Activated CD4-positive, alpha-beta T cell treated with anti-CD3 and anti-CD28 coated beads for 1 hour (primary cell): ENCODE results near the gene ST6GAL1.
"Not testable (repeated sequence)": the region's sequence is repeated elsewhere in the genome, so short reads cannot be mapped to it uniquely, and the experiment has no call there.

Experiments used
- DNase-seq: peaks from one replicate; pipeline ENCODE4 v3.0.0-alpha.2; 2020

Gene ST6GAL1, protein sequence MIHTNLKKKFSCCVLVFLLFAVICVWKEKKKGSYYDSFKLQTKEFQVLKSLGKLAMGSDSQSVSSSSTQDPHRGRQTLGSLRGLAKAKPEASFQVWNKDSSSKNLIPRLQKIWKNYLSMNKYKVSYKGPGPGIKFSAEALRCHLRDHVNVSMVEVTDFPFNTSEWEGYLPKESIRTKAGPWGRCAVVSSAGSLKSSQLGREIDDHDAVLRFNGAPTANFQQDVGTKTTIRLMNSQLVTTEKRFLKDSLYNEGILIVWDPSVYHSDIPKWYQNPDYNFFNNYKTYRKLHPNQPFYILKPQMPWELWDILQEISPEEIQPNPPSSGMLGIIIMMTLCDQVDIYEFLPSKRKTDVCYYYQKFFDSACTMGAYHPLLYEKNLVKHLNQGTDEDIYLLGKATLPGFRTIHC

DNA sequence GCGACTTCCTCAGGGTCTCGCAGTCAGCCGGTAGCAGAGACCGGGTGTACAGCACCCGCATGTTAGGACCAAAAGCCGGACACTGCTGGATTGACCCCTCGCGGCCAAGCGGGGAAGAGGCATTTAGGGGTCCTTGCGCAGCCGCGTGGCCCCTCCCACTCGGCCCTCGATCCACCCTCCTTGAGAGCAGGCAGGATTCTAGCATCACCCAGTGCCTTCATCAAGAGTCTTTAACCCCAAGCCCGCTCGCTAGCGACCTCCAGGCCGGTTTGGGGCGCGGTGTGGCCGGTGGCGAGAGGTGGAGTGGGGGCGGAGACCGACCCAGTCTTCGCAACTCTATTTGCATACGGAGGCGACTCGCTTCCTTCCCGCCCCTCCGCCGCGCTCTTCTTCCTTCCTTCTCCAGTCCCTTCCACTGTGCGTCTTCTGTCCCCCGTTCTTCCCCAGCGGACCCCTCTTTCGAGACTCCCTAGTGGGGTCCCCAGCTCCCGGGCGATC lies at the start of gene ST6GAL1:
TSS of gene ST6GAL1 (plus strand) at position 384 of the 498 bp plus-strand sequence. CDS start 112,178 bp downstream, outside the sequence.
- peak; percentile 43 for DNase-seq

DNA sequence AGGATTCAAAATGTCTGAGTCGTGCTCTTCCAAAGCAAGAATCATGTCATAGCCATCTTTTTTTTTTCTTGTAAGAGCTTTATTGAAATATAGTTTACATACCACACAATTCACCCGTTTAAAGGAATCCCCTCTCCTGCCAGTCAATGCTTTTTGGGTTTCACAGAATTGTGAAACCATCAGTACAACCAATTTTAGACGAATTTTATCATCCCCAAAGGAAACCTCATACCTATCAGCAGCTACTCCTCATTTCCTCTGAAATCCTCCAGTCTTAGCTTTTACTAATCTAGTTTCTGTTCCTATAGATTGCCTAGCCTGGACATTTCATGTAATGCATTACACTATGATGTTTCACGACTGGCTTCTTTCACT lies 48.2 kb upstream of the ST6GAL1 start:
- no peak for DNase-seq

DNA sequence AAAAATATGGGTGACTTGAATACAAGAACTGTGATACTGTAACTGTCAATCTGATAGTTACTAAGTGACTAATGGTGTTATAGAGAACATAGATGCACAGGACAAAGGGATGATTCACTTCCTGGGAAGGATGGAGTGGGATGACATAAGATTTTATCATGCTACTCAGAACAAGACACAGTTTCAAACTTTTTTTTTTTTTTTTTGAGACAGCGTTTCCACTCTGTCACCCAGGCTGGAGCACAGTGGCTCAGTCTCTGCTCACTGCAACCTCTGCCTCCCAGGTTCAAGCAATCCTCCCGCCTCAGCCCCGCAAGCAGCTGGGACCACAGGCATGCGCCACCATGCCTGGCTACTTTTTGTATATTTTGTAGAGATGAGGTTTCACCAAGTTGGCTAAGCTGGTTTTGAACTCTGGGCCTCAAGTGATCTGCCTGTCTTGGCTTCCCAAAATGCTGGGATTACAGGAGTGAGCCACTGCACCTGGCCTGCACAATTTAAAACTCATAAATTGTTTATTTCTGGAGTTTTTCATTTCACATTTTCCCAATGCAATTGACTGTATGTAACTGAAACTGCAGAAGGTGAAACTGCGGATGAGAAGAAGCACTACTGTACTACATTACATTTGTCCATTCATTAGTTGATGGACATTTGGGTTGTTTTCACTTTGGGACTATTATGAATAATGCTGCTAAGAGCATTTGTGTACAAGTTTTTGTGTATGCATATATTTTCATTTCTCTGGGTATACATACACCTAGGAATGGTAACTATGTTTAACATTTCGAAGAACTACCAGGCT lies 47.2 kb upstream of the ST6GAL1 start:
- no peak for DNase-seq

DNA sequence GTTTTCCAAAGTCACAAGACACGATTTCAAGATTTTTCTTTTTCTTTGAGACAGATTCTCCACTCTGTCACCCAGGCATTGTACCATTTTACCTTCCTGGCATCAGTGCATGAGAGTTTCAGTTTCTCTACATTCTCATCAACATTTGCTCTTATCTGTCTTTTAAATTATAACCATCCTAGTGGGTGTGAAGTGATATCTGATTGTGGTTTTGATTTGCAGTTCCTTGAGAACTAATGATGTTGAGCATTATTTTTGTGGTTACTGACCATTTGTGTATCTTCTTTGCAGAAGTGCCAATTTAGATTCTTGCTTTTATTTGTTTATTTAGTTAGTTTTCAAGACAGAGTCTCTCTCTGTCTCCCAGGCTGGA lies 46.7 kb upstream of the ST6GAL1 start:
- DNase-seq = no peak

DNA sequence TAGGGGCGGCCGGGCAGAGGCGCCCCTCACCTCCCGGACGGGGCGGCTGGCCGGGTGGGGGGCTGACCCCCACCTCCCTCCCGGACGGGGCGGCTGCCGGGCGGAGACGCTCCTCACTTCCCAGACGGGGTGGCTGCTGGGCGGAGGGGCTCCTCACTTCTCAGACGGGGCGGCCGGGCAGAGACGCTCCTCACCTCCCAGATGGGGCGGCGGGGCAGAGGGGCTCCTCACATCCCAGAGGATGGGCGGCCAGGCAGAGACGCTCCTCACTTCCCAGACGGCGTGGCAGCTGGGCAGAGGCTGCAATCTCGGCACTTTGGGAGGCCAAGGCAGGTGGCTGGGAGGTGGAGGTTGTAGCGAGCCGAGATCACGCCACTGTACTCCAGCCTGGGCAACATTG lies 45.5 kb upstream of the ST6GAL1 start:
- DNase-seq = not testable (repeated sequence)

DNA sequence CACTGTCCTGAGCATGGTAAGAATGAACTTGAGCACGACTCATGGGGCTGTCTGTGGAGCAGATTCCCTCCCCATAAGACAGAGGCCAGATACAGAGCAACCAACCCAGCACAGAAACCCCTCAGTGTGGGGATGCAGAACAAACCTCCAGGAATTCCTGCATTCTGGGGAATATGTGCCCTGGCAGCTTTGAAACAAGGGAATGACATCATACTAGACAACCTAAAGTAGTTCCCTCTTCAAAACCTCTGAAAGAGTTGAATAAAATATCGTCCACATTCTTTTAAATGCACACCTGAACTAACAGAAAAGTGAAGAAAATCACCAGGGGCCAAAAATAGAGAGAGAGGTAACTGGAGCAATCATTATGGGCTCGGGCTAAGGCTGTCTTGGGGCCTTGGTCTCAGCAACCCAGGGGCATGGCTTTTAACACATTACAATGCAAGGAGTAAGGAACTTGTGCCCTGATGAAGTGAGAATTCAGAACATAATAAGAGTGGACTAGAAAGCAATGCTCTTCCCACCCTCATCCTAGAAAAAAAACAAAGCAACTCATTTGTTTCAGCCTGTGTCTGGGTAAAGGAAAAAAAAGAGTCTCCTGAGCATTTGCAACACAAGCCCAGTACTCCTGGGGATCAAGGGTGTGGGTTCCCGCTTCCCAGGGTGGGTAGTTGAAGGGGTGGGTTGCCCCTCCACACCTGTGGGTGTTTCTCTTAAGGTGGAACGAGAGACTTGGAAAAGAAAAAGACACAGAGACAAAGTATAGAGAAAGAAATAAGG lies 43.9 kb upstream of the ST6GAL1 start:
- no peak for DNase-seq

DNA sequence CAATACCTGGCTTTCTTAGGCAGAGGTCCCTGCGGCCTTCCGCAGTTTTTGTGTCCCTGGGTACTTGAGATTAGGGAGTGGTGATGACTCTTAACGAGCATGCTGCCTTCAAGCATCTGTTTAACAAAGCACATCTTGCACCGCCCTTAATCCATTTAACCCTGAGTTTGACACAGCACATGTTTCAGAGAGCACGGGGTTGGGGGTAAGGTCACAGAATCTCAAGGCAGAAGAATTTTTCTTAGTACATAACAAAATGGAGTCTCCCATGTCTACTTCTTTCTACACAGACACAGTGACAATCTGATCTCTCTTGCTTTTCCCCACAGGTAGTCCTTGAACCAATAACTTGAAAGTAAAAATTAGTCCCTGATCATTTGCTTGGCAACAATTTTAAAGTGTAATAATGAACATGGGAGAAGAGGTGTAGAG lies 42.8 kb upstream of the ST6GAL1 start:
- not testable (repeated sequence) for DNase-seq

DNA sequence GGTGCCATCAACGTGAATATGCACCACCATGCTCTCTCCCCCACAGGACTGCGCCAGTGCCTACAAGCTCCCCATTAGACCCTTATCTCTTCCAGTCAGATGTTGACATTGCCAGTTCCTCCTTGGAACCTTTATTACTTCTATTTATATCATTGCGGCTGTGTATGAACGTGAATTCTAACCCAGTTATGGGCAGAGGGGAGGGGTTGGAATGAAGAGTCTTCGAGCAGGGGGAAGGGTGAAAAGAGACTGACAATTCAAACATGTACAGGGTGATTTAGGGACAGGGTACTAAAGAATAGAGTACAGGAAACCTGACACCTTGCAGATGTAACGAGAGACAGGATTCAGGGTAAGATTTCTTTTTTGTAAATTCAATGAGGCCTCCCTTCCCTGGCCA lies 41.8 kb upstream of the ST6GAL1 start:
- no peak for DNase-seq

DNA sequence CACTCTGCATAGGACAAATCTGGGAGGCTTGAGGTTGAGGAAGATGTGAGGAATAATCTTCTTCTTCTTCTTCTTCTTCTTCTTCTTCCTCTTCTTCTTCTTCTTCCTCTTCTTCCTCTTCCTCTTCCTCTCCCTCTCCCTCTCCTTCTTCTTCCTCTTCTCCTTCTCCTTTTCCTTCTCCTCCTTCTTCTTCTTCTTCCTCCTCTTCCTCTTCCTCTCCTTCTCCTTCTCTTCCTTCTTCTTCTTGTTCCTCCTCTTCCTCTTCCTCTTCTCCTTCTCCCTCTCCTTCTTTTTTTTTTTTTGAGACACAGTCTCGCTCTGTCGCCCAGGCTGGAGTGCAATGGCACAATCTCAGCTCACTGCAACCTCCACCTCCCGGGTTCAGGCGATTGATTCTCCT lies 40.6 kb upstream of the ST6GAL1 start:
- not testable (repeated sequence) for DNase-seq

DNA sequence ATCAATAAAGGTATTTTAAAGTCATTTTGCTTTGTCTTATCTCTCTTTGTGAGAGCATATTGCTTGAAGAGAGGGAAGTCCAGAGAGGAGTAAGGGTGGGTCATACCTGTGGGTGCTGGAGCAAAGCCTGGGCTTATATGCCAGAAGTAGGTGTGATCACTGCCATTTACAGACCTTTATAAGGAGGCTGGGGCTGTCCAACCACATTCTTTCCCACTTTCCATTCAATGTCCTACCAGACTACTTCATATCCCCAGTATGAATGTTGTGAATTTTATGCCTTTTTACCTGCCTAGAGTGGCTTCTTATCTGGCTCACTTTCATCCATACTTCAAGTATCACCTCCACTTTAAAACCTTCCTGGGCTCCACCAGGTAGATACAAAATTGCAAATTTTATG lies 39.4 kb upstream of the ST6GAL1 start:
- DNase-seq = no peak

DNA sequence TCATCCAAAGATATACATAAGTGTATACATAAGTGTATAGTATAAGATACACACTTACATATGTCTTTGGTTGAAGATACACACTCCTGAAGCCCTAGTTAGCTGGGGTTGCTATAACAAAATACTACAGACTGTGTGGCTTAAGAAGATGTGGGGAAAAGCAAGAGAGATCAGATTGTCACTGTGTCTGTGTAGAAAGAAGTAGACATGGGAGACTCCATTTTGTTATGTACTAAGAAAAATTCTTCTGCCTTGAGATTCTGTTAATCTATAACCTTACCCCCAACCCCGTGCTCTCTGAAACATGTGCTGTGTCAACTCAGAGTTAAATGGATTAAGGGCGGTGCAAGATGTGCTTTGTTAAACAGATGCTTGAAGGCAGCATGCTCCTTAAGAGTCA lies 37.3 kb upstream of the ST6GAL1 start:
- DNase-seq = not testable (repeated sequence)

DNA sequence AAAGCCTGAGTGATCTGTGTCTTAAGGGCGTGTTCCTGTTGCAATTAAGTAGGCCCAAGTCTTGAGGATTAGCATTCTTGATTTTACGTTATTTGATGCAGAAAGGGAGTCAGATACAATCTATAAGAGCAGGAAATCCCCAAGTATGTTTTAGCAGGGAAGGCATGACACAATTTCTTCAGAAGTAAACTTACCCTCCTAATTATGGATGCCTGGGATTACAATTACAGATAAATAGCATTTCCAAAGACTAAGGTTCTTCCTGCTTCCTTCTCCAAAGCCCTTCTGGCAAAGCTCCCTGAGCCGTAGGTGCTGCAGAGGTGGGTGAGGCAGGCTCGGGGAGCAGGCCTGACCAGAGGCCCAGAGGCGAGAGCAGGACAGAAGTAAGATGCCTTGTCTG lies 34.9 kb upstream of the ST6GAL1 start:
- no peak for DNase-seq

DNA sequence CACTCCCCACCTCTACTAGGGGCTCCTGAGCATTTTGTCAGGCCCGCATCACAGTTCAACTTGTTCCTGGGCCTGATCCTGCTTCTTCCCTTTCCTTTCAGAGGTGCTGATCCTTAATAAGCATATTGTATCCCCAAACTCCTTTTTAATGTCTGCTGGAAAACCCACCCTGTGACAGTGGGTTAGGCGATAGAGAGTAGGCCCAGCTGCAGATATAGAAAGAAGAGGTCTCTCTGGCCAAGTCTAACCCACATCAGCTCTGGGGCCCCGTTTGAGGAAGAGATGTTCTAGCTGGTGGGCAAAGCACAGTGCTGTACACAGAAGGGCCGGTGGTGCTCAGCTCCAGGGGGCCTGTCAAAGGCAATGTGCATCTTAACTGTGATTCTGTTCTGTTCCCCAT lies 34.3 kb upstream of the ST6GAL1 start:
- no peak for DNase-seq

DNA sequence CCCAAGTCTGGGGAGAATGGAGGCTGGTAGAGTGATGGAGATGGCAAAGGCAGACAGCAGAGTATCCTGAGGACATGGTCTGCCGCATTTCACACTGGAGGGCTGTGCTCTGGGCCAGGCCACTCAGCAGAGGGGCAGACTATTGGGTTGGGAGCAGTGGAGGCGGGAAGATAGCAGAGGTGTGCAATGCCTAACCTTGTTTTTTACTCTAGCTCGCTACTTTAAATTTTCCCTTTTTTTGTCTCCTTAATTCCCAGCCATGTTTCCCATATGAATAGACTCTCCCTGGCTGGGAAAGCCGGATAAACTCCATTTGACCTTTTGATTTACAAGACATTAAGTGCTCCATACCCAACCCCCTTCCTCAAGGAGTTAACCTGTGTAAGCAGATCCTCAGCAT lies 33.5 kb upstream of the ST6GAL1 start:
- no peak for DNase-seq

DNA sequence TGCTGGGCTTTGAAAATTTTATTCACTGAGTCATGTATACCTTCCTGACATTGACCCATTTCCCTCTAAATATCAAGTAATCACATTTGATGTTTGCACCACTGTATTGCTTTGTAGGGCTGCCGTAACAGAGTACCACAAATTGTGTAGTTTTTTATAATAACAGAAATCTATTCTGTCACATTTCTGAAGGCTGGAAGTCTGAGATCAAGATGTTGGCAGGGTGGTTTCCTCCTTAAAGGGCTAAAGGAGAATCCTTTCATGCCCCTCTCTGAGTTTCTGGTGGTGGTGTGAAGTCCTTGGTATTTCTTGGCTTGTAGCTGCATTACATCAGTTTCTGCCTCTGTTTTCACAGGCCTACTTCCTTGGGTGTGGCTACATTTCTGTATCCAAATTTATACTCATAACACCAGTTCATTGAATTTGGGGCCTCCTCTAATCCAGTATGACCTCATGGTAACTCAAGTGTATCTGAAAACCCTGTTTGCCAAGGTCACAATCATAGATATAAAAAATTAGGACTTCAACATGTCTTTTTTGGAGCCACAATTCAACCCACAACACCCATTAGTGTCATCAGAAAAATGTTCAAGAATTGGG lies 29.1 kb upstream of the ST6GAL1 start:
- no peak for DNase-seq

DNA sequence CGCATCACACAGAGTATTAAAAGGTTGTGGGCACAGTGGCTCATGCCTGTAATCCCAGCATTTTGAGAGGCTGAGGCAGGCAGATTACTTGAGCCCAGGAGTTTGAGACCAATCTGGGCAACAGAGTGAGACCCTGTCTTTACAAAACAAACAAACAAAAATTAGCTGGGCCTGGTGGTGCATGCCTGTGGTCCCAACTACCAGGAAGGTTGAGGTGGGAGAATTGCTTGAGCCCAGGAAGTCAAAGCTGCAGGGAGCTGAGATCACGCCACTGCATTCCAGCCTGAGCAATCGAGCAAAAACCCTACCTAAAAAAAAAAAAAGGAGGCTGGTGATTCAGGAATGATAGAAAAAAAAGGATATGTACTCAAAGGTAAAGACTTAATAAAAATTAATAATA lies 28.2 kb upstream of the ST6GAL1 start:
- no peak for DNase-seq

DNA sequence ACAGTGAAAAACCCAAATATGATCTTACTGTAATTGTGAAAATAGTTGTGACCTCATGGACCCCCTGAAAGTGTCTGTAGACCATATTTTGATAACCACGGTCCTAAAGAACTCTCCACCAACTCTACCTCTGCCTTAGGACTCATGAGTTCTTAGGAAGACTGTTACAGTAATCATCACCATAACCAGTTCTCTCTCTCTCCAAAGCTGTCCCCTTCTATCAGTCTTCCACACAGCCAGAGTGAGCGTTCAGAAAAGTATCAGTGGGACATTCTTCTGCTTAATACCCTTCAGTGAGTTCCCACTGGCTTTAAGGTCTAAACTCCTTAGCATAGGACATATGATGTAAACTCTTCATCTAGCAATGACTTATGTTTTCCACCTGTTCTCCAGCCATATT lies 27.6 kb upstream of the ST6GAL1 start:
- no peak for DNase-seq

DNA sequence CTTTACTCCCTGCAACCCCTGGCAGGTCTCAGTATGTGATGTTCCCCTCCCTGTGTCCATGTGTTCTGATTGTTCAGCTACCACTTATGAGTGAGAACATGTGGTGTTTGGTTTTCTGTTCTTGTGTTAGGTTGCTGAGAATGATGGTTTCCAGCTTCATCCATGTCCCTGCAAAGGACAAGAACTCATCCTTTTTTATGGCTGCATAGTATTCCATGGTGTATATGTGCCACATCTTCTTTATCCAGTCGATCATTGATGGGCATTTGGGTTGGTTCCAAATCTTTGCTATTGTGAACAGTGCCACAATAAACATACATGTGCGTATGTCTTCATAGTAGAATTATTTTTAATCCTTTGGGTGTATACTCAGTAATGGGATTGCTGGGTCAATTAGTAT lies 26.6 kb upstream of the ST6GAL1 start:
- DNase-seq = not testable (repeated sequence)

DNA sequence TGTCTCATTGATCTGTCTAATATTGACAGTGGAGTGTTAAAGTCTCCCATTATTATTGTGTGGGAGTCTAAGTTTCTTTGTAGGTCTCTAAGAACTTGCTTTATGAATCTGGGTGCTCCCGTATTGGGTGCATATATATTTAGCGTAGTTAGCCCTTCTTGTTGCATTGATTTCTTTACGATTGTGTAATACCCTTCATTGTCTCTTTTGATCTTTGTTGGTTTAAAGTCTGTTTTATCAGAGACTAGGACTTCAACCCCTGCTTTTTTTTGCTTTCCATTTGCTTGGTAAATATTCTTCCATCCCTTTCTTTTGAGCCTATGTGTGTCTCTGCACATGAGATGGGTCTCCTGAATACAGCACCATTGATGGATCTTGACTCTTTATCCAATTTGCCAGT lies 23.3 kb upstream of the ST6GAL1 start:
- not testable (repeated sequence) for DNase-seq

DNA sequence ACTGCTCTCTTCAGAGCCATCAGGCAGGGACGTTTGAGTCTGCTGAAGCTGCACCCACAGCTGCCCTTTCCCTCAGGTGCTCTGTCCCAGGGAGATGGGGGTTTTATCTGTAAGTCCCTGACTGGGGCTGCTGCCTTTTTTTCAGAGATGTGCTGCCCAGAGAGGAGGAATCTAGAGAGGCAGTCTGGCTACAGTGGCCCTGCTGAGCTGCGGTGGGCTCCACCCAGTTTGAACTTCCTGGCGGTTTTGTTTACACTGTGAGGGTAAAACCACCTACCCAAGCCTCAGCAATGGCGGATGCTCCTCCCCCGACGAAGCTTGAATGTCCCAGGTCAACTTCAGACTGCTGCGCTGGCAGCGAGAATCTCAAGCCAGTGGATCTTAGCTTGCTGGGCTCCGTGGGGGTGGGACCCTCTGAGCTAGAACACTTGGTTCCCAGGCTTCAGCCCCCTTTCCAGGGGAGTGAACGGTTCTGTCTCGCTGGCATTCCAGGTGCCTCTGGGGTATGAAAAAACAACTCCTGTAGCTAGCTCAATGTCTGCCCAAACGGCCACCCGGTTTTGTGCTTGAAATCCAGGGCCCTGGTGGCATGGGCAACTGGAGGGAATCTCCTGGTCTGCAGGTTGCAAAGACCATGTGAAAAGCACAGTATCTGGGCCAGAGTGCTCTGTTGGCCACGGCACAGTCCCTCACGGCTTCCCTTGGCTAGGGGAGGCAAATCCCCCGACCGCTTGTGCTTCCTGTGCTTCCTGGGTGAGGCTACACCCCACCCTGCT lies 21.1 kb upstream of the ST6GAL1 start:
- peak; percentile 55 for DNase-seq

DNA sequence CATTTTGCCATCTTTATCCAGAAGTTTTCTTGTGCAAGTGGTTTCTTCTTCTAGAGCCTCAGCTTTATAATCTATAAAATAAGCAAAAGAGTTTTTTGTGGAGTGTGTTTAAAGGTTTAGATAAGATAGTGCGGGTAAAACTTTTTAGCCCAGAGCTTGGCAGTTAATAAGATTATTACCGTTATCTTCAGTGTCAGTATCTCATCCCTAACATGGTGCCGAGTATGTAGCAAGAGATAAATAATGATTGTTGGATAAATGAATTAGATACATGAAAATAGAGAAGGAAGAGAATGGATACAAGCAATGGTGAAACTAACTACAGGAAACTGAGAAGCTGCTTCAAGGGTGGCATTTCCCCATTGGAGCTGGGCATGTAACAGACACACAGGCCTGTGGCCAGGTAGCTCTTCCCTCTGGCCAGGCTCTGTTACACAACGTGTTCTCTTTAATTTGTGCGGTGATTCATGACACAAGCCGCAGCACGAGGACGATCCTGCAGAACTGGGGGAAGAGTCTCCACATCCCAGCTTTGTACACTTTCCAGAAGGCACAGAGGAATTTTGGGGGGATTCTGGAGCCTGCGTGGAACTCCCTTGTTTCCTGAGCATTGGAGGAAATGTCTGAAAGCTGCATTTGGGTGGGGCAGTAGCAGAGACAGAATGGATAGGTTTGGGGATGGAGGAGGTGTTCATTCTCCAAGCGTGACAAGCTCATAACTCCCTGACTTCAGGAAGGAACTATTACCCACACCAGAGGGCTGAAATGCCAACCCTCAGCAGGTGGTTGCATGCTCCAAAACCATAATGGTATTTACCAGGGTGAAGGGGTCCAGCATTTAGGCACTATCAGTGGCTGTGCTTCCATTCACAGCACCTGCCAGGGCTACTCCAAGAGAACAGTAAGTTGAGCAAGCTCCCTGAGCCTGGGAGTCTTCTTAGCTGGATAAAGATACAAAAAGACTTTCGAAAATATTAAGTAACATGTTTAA lies 14.2 kb upstream of the ST6GAL1 start:
- no peak for DNase-seq
